GM21528 (cell line): Measurements from ENCODE around the gene YPEL2.
"Not testable (repeated sequence)": the region's sequence is repeated elsewhere in the genome, so short reads cannot be mapped to it uniquely, and the experiment has no call there.

Experiments used
- ATAC-seq: cut with Tn5 transposase; IDR thresholded peaks from one replicate; pipeline ENCODE4 v1.9.1; 2021; ENCODE audit warnings: mild to moderate bottlenecking, moderate library complexity; ENCODE audit not compliant: unreplicated experiment, low FRiP score

YPEL2 gene

GRCh38 chr17:59401274-59401673, 69.8 kb downstream of the YPEL2 start:
- ATAC-seq: no peak

GRCh38 chr17:59401725-59402124, 70.3 kb downstream of the YPEL2 start:
- no peak for ATAC-seq

GRCh38 chr17:59402760-59403159, 71.3 kb downstream of the YPEL2 start:
- ATAC-seq: no peak

- ATAC-seq: no peak
Observed at GRCh38 chr17:59404471-59404870, 73.0 kb downstream of the YPEL2 start.

GRCh38 chr17:59405944-59406705, 74.7 kb downstream of the YPEL2 start:
- no peak for ATAC-seq

- no peak for ATAC-seq
Observed at GRCh38 chr17:59406808-59407381, 75.4 kb downstream of the YPEL2 start.

- ATAC-seq: no peak
Observed at GRCh38 chr17:59409336-59410048, 78.0 kb downstream of the YPEL2 start.

- ATAC-seq: no peak
Observed at GRCh38 chr17:59410049-59410437, 78.6 kb downstream of the YPEL2 start.

- ATAC-seq: not testable (repeated sequence)
Observed at GRCh38 chr17:59412431-59412830, 81.0 kb downstream of the YPEL2 start.

GRCh38 chr17:59413014-59413766, 81.7 kb downstream of the YPEL2 start:
- ATAC-seq: no peak

- ATAC-seq: no peak
Observed at GRCh38 chr17:59415397-59415796, 83.9 kb downstream of the YPEL2 start.

- no peak for ATAC-seq
Observed at GRCh38 chr17:59416184-59416583, 84.7 kb downstream of the YPEL2 start.

GRCh38 chr17:59417452-59417851, 86.0 kb downstream of the YPEL2 start:
- no peak for ATAC-seq

GRCh38 chr17:59418732-59419166, 87.3 kb downstream of the YPEL2 start:
- ATAC-seq: no peak

GRCh38 chr17:59420901-59421300, 89.4 kb downstream of the YPEL2 start:
- no peak for ATAC-seq

GRCh38 chr17:59421722-59422121, 90.3 kb downstream of the YPEL2 start:
- ATAC-seq: no peak

GRCh38 chr17:59423137-59423724, 91.8 kb downstream of the YPEL2 start:
- no peak for ATAC-seq

GRCh38 chr17:59423903-59424302, 92.4 kb downstream of the YPEL2 start:
- ATAC-seq: no peak

- no peak for ATAC-seq
Observed at GRCh38 chr17:59424331-59424730, 92.9 kb downstream of the YPEL2 start.

- ATAC-seq: no peak
Observed at GRCh38 chr17:59425085-59425931, 93.9 kb downstream of the YPEL2 start.
